GM12801 (cell line): Measurements from ENCODE around the gene CORO2B.

Experiments
- CTCF ChIP-seq: IDR thresholded peaks from one replicate; pipeline ENCODE4 v1.5.1; 2011; ENCODE audit warnings: control low read depth; ENCODE audit not compliant: insufficient read length; ENCODE audit errors: extremely low read depth

CORO2B gene

GRCh38 chr15:68630836-68631235 is 52.0 kb downstream of the CORO2B start:
- no peak for TF ChIP-seq CTCF

GRCh38 chr15:68631601-68632051 is 52.8 kb downstream of the CORO2B start:
- TF ChIP-seq CTCF = no peak

GRCh38 chr15:68632101-68632500 is 53.3 kb downstream of the CORO2B start:
- no peak for TF ChIP-seq CTCF

GRCh38 chr15:68633231-68634121 is 54.7 kb downstream of the CORO2B start:
- no peak for TF ChIP-seq CTCF

- no peak for TF ChIP-seq CTCF
Observed at GRCh38 chr15:68634122-68634482, 55.3 kb downstream of the CORO2B start.

- no peak for TF ChIP-seq CTCF
Observed at GRCh38 chr15:68634531-68634930, 55.7 kb downstream of the CORO2B start.

GRCh38 chr15:68635141-68635540 is 56.3 kb downstream of the CORO2B start:
- TF ChIP-seq CTCF = no peak
